Tongue (tissue), 2 donors: ENCODE measurements around the gene EPHB1. TPM values are rescaled to one million over a fixed set of nuclear protein-coding genes. Genes with fewer than 3 reads are reported as not detected.

Source experiments
- DNase-seq: peaks from one replicate; pipeline ENCODE4 v3.0.0-alpha.2; 2015
- total RNA-seq: library from RNA; depleted of rRNA; stranded (reverse); fragments of >200 nt; gene quantifications from one replicate; pipeline ENCODE4 v1.2.3, GENCODE V29; 2014

EPHB1 gene
- total RNA-seq, 1 donor from 2014 or later = 13.3 TPM

GRCh38 chr3:135133905-135134683, 339.0 kb downstream of the EPHB1 start:
- DNase-seq = no peak

GRCh38 chr3:135134684-135135075, 339.6 kb downstream of the EPHB1 start:
- DNase-seq = no peak

- no peak for DNase-seq
Observed at GRCh38 chr3:135135445-135135844, 340.4 kb downstream of the EPHB1 start.

- DNase-seq = no peak
Observed at GRCh38 chr3:135136361-135137100, 341.5 kb downstream of the EPHB1 start.

- no peak for DNase-seq
Observed at GRCh38 chr3:135137296-135137695, 342.2 kb downstream of the EPHB1 start.

- DNase-seq = no peak
Observed at GRCh38 chr3:135138776-135139175, 343.7 kb downstream of the EPHB1 start.

GRCh38 chr3:135140591-135140990, 345.5 kb downstream of the EPHB1 start:
- no peak for DNase-seq

- DNase-seq = no peak
Observed at GRCh38 chr3:135141160-135141559, 346.1 kb downstream of the EPHB1 start.

GRCh38 chr3:135141672-135142071, 346.6 kb downstream of the EPHB1 start:
- DNase-seq = no peak

- no peak for DNase-seq
Observed at GRCh38 chr3:135142530-135142929, 347.5 kb downstream of the EPHB1 start.

- no peak for DNase-seq
Observed at GRCh38 chr3:135143474-135143873, 348.4 kb downstream of the EPHB1 start.

- no peak for DNase-seq
Observed at GRCh38 chr3:135145581-135145980, 350.5 kb downstream of the EPHB1 start.

GRCh38 chr3:135147657-135148056, 352.6 kb downstream of the EPHB1 start:
- no peak for DNase-seq

GRCh38 chr3:135148398-135149020, 353.4 kb downstream of the EPHB1 start:
- DNase-seq = no peak

- no peak for DNase-seq
Observed at GRCh38 chr3:135149707-135150681, 354.9 kb downstream of the EPHB1 start.

GRCh38 chr3:135154186-135154585, 359.1 kb downstream of the EPHB1 start:
- no peak for DNase-seq

- no peak for DNase-seq
Observed at GRCh38 chr3:135155228-135155627, 360.2 kb downstream of the EPHB1 start.

- DNase-seq = no peak
Observed at GRCh38 chr3:135155791-135156190, 360.7 kb downstream of the EPHB1 start.

- no peak for DNase-seq
Observed at GRCh38 chr3:135157045-135157740, 362.1 kb downstream of the EPHB1 start.

GRCh38 chr3:135158520-135158919, 363.5 kb downstream of the EPHB1 start:
- DNase-seq = no peak

GRCh38 chr3:135159681-135160247, 364.7 kb downstream of the EPHB1 start:
- DNase-seq = no peak
